Retinal pigment epithelial cell (primary cell): ENCODE measurements around the gene CRACR2A.

Experiments
- DNase-seq: peaks from one replicate; pipeline ENCODE4 v3.0.0-alpha.2; 2010; ENCODE audit warnings: low read depth
- H3K4me3 ChIP-seq: 2 replicates; pipeline ENCODE4 v1.5.1; 2011; ENCODE audit warnings: mild to moderate bottlenecking, low read length, control low read depth, moderate library complexity
- TF ChIP-seq, protein P1 (sequence below): conservative IDR thresholded peaks from 2 replicates; pipeline ENCODE4 v1.5.1; 2011; ENCODE audit warnings: low read depth, low read length, control low read depth, inconsistent platforms

Gene CRACR2A

DNA sequence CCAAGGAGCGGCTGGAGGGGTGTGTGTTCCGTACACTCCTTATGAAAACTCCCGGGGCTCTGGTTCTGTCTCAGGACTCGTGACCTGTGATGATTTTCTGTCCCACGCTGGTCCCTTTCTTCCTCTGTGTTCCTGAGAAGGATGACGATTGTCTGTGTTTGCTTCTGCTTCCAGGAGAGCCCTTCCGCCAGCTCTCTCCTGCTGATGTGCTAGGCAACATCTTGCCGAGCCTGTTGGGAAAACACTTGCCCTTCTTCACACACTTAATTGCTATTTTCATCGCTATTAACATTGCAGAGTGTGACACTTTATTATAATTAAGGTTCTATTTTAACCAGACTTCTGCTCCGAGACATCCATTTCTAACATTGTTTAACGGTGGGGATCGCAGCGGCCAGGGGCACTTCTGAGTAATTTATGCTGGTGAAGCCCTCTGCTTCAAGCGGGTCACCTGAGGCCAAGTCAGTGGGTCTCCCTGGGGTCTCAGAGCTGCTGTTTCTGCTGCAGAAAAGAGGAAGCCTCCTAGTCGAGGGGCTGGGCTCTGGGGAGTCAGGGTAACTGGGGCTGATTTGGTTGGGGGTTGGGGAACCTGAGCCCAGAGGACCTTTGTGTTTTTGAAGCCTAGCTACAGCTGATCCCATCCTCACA, 173.3 kb downstream of the CRACR2A start:
- TF ChIP-seq, protein P1, sequence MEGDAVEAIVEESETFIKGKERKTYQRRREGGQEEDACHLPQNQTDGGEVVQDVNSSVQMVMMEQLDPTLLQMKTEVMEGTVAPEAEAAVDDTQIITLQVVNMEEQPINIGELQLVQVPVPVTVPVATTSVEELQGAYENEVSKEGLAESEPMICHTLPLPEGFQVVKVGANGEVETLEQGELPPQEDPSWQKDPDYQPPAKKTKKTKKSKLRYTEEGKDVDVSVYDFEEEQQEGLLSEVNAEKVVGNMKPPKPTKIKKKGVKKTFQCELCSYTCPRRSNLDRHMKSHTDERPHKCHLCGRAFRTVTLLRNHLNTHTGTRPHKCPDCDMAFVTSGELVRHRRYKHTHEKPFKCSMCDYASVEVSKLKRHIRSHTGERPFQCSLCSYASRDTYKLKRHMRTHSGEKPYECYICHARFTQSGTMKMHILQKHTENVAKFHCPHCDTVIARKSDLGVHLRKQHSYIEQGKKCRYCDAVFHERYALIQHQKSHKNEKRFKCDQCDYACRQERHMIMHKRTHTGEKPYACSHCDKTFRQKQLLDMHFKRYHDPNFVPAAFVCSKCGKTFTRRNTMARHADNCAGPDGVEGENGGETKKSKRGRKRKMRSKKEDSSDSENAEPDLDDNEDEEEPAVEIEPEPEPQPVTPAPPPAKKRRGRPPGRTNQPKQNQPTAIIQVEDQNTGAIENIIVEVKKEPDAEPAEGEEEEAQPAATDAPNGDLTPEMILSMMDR = no peak
- no peak overlapping the region for H3K4me3 ChIP-seq
- DNase-seq = no peak

GRCh38 chr12:3578557-3578956, 174.4 kb downstream of the CRACR2A start:
- no peak overlapping the region for H3K4me3 ChIP-seq
- TF ChIP-seq, protein P1 = no peak
- DNase-seq = no peak

DNA sequence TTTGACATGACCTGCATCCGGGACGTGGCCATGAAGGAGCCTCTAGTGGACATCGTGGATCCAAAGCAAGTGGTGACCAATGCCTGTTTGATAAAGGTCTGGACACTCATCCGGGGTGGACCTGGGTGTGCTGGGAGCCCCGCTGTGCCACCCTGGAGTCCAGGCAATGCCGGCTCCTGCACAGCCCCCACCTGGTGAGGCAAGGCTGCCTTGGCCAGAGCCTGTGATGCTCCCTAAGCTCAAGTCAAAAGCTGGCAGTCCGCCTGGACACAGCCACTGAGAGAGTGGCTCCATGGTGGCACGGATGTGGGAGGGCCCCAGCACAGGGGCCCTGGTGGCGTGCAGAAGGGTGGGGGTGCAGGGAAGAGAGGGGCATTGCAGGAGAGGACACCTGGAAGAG, 176.0 kb downstream of the CRACR2A start:
- no peak for DNase-seq
- TF ChIP-seq, protein P1 = no peak
- no peak overlapping the region for H3K4me3 ChIP-seq

- no peak overlapping the region for H3K4me3 ChIP-seq
- no peak for DNase-seq
- TF ChIP-seq, protein P1 = no peak
These were observed 177.9 kb downstream of the CRACR2A start for GRCh38 chr12:3574986-3575385.

DNA sequence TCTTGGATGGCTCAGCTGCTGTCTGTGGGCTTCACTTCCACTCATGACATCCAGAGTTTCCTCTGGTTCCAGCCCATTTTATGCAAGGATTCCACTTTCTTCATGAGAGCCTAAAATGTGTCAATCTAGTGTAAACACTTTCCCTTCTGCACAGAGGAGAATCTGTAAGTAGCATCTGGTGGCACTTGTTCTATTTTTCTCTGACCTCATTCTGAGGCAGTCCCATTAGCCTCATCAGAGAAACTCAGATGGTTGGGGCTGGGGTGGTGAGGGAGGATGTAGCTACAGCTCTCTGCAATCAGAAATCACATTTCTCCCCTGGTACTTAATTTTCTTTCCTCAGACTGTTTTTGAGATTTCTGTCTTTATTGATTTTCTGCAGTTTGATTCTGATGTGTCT, 180.3 kb downstream of the CRACR2A start:
- TF ChIP-seq, protein P1 = no peak
- DNase-seq = no peak
- no peak overlapping the region for H3K4me3 ChIP-seq

- TF ChIP-seq, protein P1 = no peak
- DNase-seq = no peak
- no peak overlapping the region for H3K4me3 ChIP-seq
These were observed 181.2 kb downstream of the CRACR2A start for GRCh38 chr12:3571724-3572123.

DNA sequence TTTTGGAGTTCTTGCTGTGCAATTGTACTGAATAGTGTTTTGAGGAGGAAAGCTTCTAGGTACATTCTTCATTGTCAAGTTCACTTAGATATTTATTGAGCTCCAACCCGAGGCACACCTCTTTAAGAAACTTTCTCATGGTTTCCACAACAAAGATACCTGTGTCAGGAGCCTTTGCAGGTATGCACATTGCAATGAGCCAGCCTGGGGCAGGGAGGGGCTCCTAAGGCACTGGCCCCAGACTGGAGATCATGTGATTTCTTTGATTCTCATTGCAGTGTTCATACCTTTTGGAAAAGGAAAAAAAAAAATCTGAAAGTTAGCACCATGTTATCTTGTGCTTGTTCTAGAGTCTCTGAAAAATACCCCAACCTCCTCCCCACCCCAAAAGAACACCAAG, 181.6 kb downstream of the CRACR2A start:
- DNase-seq = no peak
- TF ChIP-seq, protein P1 = no peak

More for the DNA sequence above, 181.6 kb downstream of the CRACR2A start:
- H3K4me3 ChIP-seq = no peak overlapping the region
